Peyer's patch (tissue), 4 donors: Measurements from ENCODE around the gene TRIM17.

Experiments used
- CTCF ChIP-seq, 6 experiments: fragments of 450-650 bp in 4 of 6; fragments of 200-600 bp in 2 of 6; sonication (generic) in 1 of 6; IDR thresholded peaks; one replicate each; pipeline ENCODE4 v1.5.1; 2017 to 2019; ENCODE audit warnings: antibody characterized with exemption in 6 of 6, mild to moderate bottlenecking in 3 of 6, moderate library complexity in 1 of 6
- POLR2A ChIP-seq, 2 donors: fragments of 450-650 bp; IDR thresholded peaks; one replicate each; pipeline ENCODE4 v1.5.1; 2017; ENCODE audit warnings: antibody characterized with exemption in 2 of 2, mild to moderate bottlenecking in 2 of 2, moderate library complexity in 2 of 2

GRCh38 chr1:228377664-228378089 lies 39.0 kb downstream of the TRIM17 start:
- TF ChIP-seq CTCF (IDR thresholded peaks at IDR 0.05) (no peak), POLR2A (IDR thresholded peaks at IDR 0.05) (no peak)
